Measurements from ENCODE around the gene ZNF823. TPM values are rescaled to one million over a fixed set of nuclear protein-coding genes. Genes with fewer than 3 reads are reported as not detected.

The ZNF823 gene
- total and polyA plus RNA-seq, 2 of the 13 experiments (the other 11 are each of a cell fraction or from before 2014, with no cell fraction given): 5.7 to 11.7 TPM

GRCh38 chr19:11737964-11738745 is 591 bp downstream of the ZNF823 start (continued):
- TF ChIP-seq ZBTB4 (CRISPR knock-in tag; IDR thresholded peaks at IDR 0.05; ENCODE audit: borderline replicate concordance): no peak
- TF ChIP-seq FOXJ3 (CRISPR knock-in tag; IDR thresholded peaks at IDR 0.05; ENCODE audit: borderline replicate concordance): no peak
- TF ChIP-seq RORA (CRISPR knock-in tag; IDR thresholded peaks at IDR 0.05): no peak
- TF ChIP-seq ZNF446 (CRISPR knock-in tag; IDR thresholded peaks at IDR 0.05): no peak
- TF ChIP-seq MAX (IDR thresholded peaks at IDR 0.05): peak; percentile 42; the same call in 1 of the 2 replicates
- no peak for TF ChIP-seq DR1 (CRISPR knock-in tag; IDR thresholded peaks at IDR 0.05)
- TF ChIP-seq TEAD2 (CRISPR knock-in tag; IDR thresholded peaks at IDR 0.05): no peak
- peak; percentile 40; the same call in 1 of the 2 replicates for TF ChIP-seq PBX3 (CRISPR knock-in tag; IDR thresholded peaks at IDR 0.05; ENCODE audit: borderline replicate concordance)
- TF ChIP-seq ZNF580 (CRISPR knock-in tag; IDR thresholded peaks at IDR 0.05; ENCODE audit: borderline replicate concordance, low read depth): peak; percentile 24; the same call in 1 of the 2 replicates
- no peak; the same call in 1 of the 2 replicates for TF ChIP-seq ZNF224 (CRISPR knock-in tag; IDR thresholded peaks at IDR 0.05)
- TF ChIP-seq CHD2 (IDR thresholded peaks at IDR 0.05; ENCODE audit: low read depth, low read length): no peak
- TF ChIP-seq NFKBIZ (CRISPR knock-in tag; IDR thresholded peaks at IDR 0.05): no peak
- TF ChIP-seq ZNF432 (CRISPR knock-in tag; IDR thresholded peaks at IDR 0.05; ENCODE audit: borderline replicate concordance): no peak
- TF ChIP-seq ATF1 (CRISPR knock-in tag; IDR thresholded peaks at IDR 0.05): no peak
- TF ChIP-seq ZNF691 (CRISPR knock-in tag; IDR thresholded peaks at IDR 0.05; ENCODE audit: borderline replicate concordance, low read depth): peak; percentile 35; the same call in 1 of the 2 replicates
- no peak for TF ChIP-seq SKIL (CRISPR knock-in tag; IDR thresholded peaks at IDR 0.05; ENCODE audit: borderline replicate concordance)
- no peak; the same call in 1 of the 2 replicates for TF ChIP-seq FOSL2 (CRISPR knock-in tag; IDR thresholded peaks at IDR 0.05)
- no peak for TF ChIP-seq ZNF354B (CRISPR knock-in tag; IDR thresholded peaks at IDR 0.05)
- TF ChIP-seq PAF1 (CRISPR knock-in tag; IDR thresholded peaks at IDR 0.05): no peak
- TF ChIP-seq NFIB (CRISPR knock-in tag; IDR thresholded peaks at IDR 0.05; ENCODE audit: borderline replicate concordance): no peak
